Vagina (tissue), 2 donors: Measurements from ENCODE around the gene MGST3.
"Not testable (repeated sequence)": the region's sequence is repeated elsewhere in the genome, so short reads cannot be mapped to it uniquely, and the experiment has no call there.

Experiments used
- POLR2A ChIP-seq, 2 donors: fragments of 450-650 bp; IDR thresholded peaks; one replicate each; pipeline ENCODE4 v1.6.1; 2017; ENCODE audit warnings: antibody characterized with exemption in 2 of 2, mild to moderate bottlenecking in 2 of 2, moderate library complexity in 2 of 2
- POLR2AphosphoS5 ChIP-seq, 2 donors: sonication (generic); formaldehyde crosslinking; IDR thresholded peaks; one replicate each; pipeline ENCODE4 v1.9.0; 2017; ENCODE audit warnings: antibody characterized with exemption in 2 of 2, mild to moderate bottlenecking in 2 of 2, low read depth in 1 of 2; ENCODE audit not compliant: insufficient read depth in 1 of 2
- TF ChIP-seq, protein P1 (sequence below), 3 experiments: fragments of 450-650 bp in 2 of 3; fragments of 200-600 bp in 1 of 3; sonication (generic) in 1 of 3; IDR thresholded peaks; one replicate each; pipeline ENCODE4 v1.5.1; 2017 to 2019; ENCODE audit warnings: antibody characterized with exemption in 3 of 3, mild to moderate bottlenecking in 2 of 3, moderate library complexity in 2 of 3

DNA sequence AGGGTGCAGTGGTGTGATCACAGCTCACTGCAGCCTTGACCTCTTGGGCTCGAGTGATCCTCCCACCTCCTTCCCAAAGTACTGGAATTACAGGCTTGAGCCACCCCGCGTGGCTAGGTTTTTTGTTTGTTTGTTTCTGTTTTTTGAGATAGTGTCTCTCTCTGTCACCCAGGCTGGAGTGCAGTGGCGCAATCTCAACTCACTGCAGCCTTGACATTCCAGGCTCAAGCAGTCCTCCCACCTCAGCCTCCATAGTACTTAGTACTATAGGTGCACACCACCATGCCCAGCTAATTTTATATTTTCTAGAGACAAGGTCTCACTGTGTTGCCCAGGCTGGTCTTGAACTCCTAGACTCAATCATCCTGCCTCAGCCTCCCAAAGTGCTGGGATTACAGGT, 39.6 kb upstream of the MGST3 start:
- TF ChIP-seq, protein P1, sequence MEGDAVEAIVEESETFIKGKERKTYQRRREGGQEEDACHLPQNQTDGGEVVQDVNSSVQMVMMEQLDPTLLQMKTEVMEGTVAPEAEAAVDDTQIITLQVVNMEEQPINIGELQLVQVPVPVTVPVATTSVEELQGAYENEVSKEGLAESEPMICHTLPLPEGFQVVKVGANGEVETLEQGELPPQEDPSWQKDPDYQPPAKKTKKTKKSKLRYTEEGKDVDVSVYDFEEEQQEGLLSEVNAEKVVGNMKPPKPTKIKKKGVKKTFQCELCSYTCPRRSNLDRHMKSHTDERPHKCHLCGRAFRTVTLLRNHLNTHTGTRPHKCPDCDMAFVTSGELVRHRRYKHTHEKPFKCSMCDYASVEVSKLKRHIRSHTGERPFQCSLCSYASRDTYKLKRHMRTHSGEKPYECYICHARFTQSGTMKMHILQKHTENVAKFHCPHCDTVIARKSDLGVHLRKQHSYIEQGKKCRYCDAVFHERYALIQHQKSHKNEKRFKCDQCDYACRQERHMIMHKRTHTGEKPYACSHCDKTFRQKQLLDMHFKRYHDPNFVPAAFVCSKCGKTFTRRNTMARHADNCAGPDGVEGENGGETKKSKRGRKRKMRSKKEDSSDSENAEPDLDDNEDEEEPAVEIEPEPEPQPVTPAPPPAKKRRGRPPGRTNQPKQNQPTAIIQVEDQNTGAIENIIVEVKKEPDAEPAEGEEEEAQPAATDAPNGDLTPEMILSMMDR (IDR thresholded peaks at IDR 0.05), result not testable (repeated sequence)
- not testable (repeated sequence) for TF ChIP-seq POLR2A (IDR thresholded peaks at IDR 0.05); POLR2AphosphoS5 (IDR thresholded peaks at IDR 0.05; ENCODE audit: insufficient read depth in 1 of 2, low read depth in 1 of 2)
